K562 (cell line): Measurements from ENCODE around the gene SPHK1. TPM values are rescaled to one million over a fixed set of nuclear protein-coding genes. Genes with fewer than 3 reads are reported as not detected.

Experiments used
- BRF1 ChIP-seq: IDR thresholded peaks from 3 replicates; pipeline ENCODE4 v1.6.1; 2011; ENCODE audit warnings: borderline replicate concordance, mild to moderate bottlenecking; ENCODE audit not compliant: insufficient read length; ENCODE audit errors: extremely low read depth
- CBX8 ChIP-seq: fragments of 200-600 bp; sonication (generic); IDR thresholded peaks from 2 replicates; pipeline ENCODE4 v1.6.1; 2012; ENCODE audit warnings: borderline replicate concordance, mixed run types, low read depth, mild to moderate bottlenecking, moderate library complexity, mixed read lengths, low read length, control low read depth, inconsistent platforms; ENCODE audit not compliant: poor library complexity, severe bottlenecking; ENCODE audit errors: extremely low read depth
- CC2D1A ChIP-seq: fragments of 450-650 bp; IDR thresholded peaks from 2 replicates; pipeline ENCODE4 v1.6.1; 2017; ENCODE audit warnings: mild to moderate bottlenecking
- CTBP1 ChIP-seq: fragments of 450-650 bp; IDR thresholded peaks from 2 replicates; pipeline ENCODE4 v1.6.1; 2016; ENCODE audit warnings: borderline replicate concordance
- FOXJ3 ChIP-seq: sonication (generic); formaldehyde crosslinking; IDR thresholded peaks from 2 replicates; pipeline ENCODE4 v1.4.0; 2020; ENCODE audit warnings: mild to moderate bottlenecking, missing genetic modification reagents
- HNRNPLL ChIP-seq: fragments of 200-400 bp; formaldehyde crosslinking; IDR thresholded peaks from 2 replicates; pipeline ENCODE4 v1.6.1; 2017; ENCODE audit warnings: low read length, low read depth, mild to moderate bottlenecking; ENCODE audit not compliant: poor library complexity, severe bottlenecking
- MYNN ChIP-seq, 2 experiments: sonication (generic); formaldehyde crosslinking in 1 of 2; IDR thresholded peaks; 2 replicates each; pipeline versions ENCODE4 v1.5.0 to v1.6.1; 2016 to 2020; ENCODE audit warnings: antibody characterized with exemption in 1 of 2, missing genetic modification reagents in 1 of 2
- PML ChIP-seq: IDR thresholded peaks from 2 replicates; pipeline ENCODE4 v1.6.1; 2012; ENCODE audit warnings: low read length, inconsistent platforms
- POLR2AphosphoS5 ChIP-seq: IDR thresholded peaks from 2 replicates; pipeline ENCODE4 v1.6.1; 2011; ENCODE audit warnings: mild to moderate bottlenecking, low read depth, low read length, moderate library complexity; ENCODE audit not compliant: control insufficient read depth, insufficient read depth
- RAD21 ChIP-seq, 2 experiments: fragments of 250-450 bp in 1 of 2; fragments of 450-650 bp in 1 of 2; sonication (Bioruptor Pico) in 1 of 2; formaldehyde crosslinking in 1 of 2; IDR thresholded peaks in 1 of 2; conservative IDR thresholded peaks in 1 of 2; 2 replicates each; pipeline versions ENCODE4 v1.4.0 to v1.8.0; 2020 to 2022; ENCODE audit warnings: mild to moderate bottlenecking in 2 of 2, moderate library complexity in 1 of 2
- RCOR1 ChIP-seq, 2 experiments: IDR thresholded peaks; 2 replicates each; pipeline ENCODE4 v1.6.1; 2012; ENCODE audit warnings: low read depth in 2 of 2, low read length in 2 of 2, borderline replicate concordance in 1 of 2, improper control_type of control experiment in 1 of 2
- SOX6 ChIP-seq: fragments of 450-650 bp; IDR thresholded peaks from 2 replicates; pipeline ENCODE4 v1.6.1; 2014; ENCODE audit warnings: mild to moderate bottlenecking
- polyA plus RNA-seq, 8 experiments: library from polyadenylated mRNA; depleted of rRNA in 4 of 8; stranded (reverse) in 5 of 8; unstranded in 3 of 8; fragments of >200 nt; fragmentation: Nextera tagmentation in 2 of 8; fragmentation: Illumina TruSeq in 1 of 8; extraction: Ambion mirVana in 2 of 8; extraction: Trizol in 1 of 8; gene quantifications; 2 replicates each; pipeline versions ENCODE4 v1.2.1 to v1.2.3, GENCODE V29; 2011 to 2014; ENCODE audit warnings: inconsistent platforms in 1 of 8, missing spikeins in 1 of 8
- total RNA-seq, 7 experiments: library from RNA; depleted of rRNA in 6 of 7; stranded (reverse); fragments of >200 nt in 6 of 7; fragmentation: Illumina TruSeq in 2 of 7; extraction: Trizol in 2 of 7; gene quantifications; 2 replicates each; pipeline versions ENCODE4 v1.2.1 to v1.2.3, GENCODE V29; 2011 to 2021; ENCODE audit warnings: low replicate concordance in 1 of 7
- TF ChIP-seq, protein P1 (sequence below): fragments of 250-450 bp; sonication (Bioruptor Pico); IDR thresholded peaks from 2 replicates; pipeline ENCODE4 v1.4.0; 2020; ENCODE audit warnings: mild to moderate bottlenecking
- TF ChIP-seq, protein P2 (sequence below): sonication (generic); formaldehyde crosslinking; IDR thresholded peaks from 2 replicates; pipeline ENCODE4 v1.8.1; 2023; ENCODE audit warnings: mild to moderate bottlenecking, missing genetic modification reagents
- TF ChIP-seq, protein P3 (sequence below): fragments of 450-650 bp; formaldehyde crosslinking; IDR thresholded peaks from 2 replicates; pipeline ENCODE4 v1.4.0; 2020; ENCODE audit warnings: mild to moderate bottlenecking, moderate library complexity
- TF ChIP-seq, protein P4 (sequence below): fragments of 450-650 bp; IDR thresholded peaks from 2 replicates; pipeline ENCODE4 v1.6.1; 2016; ENCODE audit warnings: antibody characterized with exemption

SPHK1 gene
- total and polyA plus RNA-seq, 9 of the 15 experiments (the other 6 are each of a cell fraction or from before 2014, with no cell fraction given), result 0.21 to 60.3 (median 14.5) TPM

DNA sequence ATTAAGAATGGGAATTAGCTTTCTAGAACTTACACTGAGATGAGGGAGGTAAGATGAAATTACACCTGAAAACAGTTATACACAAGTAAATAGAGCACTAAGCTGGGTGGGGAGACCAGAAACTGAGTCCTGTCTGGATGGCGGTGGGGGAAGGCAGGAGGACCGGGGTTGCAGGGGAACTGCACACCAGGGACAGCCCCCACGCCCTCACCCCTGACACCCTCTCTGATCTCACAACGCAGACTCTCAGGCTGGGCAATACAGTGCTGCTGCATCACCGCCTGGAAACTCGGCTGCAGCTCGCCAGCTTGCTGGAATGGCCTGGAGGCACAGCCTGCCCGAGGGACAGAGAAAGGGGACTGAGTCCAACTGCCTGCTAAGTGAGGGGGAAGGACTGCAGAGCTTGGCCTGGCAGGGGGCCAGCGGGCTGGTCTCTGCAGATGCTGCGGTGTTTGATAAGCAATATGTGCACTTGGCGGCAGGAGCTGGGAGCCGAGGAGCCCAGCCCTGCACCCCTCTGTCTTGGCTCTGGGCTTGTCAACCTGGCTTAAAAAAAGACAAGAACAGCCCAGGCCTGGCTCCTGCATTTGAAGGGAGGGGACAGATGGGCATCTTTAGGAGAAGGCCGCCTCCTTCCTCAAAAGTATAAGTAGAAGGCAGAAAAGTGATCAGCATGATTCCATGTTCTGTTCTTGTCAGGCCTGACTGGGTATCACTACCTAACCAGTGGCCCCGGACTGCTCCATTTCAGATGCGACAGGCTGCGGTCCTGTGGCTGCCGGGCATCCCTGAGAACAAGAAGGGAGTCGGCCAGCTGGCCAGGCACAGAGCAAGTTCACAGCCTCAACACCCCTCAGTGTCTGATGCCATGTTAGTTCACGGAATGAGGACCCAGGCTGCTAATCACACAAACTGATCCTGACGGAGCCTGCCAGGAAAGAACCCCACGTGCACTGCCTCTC lies 30.2 kb downstream of the SPHK1 start (continued):
- TF ChIP-seq, protein P1, sequence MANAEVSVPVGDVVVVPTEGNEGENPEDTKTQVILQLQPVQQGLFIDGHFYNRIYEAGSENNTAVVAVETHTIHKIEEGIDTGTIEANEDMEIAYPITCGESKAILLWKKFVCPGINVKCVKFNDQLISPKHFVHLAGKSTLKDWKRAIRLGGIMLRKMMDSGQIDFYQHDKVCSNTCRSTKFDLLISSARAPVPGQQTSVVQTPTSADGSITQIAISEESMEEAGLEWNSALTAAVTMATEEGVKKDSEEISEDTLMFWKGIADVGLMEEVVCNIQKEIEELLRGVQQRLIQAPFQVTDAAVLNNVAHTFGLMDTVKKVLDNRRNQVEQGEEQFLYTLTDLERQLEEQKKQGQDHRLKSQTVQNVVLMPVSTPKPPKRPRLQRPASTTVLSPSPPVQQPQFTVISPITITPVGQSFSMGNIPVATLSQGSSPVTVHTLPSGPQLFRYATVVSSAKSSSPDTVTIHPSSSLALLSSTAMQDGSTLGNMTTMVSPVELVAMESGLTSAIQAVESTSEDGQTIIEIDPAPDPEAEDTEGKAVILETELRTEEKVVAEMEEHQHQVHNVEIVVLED (CRISPR knock-in tag), result no peak
- TF ChIP-seq, protein P2, sequence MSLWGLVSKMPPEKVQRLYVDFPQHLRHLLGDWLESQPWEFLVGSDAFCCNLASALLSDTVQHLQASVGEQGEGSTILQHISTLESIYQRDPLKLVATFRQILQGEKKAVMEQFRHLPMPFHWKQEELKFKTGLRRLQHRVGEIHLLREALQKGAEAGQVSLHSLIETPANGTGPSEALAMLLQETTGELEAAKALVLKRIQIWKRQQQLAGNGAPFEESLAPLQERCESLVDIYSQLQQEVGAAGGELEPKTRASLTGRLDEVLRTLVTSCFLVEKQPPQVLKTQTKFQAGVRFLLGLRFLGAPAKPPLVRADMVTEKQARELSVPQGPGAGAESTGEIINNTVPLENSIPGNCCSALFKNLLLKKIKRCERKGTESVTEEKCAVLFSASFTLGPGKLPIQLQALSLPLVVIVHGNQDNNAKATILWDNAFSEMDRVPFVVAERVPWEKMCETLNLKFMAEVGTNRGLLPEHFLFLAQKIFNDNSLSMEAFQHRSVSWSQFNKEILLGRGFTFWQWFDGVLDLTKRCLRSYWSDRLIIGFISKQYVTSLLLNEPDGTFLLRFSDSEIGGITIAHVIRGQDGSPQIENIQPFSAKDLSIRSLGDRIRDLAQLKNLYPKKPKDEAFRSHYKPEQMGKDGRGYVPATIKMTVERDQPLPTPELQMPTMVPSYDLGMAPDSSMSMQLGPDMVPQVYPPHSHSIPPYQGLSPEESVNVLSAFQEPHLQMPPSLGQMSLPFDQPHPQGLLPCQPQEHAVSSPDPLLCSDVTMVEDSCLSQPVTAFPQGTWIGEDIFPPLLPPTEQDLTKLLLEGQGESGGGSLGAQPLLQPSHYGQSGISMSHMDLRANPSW, result no peak
- TF ChIP-seq, protein P3, sequence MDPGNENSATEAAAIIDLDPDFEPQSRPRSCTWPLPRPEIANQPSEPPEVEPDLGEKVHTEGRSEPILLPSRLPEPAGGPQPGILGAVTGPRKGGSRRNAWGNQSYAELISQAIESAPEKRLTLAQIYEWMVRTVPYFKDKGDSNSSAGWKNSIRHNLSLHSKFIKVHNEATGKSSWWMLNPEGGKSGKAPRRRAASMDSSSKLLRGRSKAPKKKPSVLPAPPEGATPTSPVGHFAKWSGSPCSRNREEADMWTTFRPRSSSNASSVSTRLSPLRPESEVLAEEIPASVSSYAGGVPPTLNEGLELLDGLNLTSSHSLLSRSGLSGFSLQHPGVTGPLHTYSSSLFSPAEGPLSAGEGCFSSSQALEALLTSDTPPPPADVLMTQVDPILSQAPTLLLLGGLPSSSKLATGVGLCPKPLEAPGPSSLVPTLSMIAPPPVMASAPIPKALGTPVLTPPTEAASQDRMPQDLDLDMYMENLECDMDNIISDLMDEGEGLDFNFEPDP (CRISPR knock-in tag), result no peak
- TF ChIP-seq HNRNPLL (peak; percentile 55), CBX8 (no peak), PML (peak; percentile 58), CTBP1 (peak; percentile 89; the same call in 1 of the 2 replicates), SOX6 (peak; percentile 68), BRF1 (no peak), MYNN (IDR thresholded peaks at IDR 0.05) (0 out of 2 replicates have a peak, but pooled peaks have one; percentile 63), MYNN (CRISPR knock-in tag; IDR thresholded peaks at IDR 0.05) (no peak), CC2D1A (no peak), POLR2AphosphoS5 (peak; percentile 81), RAD21 (CRISPR knock-in tag; conservative IDR thresholded peaks at IDR 0.05 in 1 of 2, IDR thresholded peaks at IDR 0.05 in 1 of 2) (peak in 1 of 2 experiments; percentile 31; a peak in 2 of 4 replicates), FOXJ3 (CRISPR knock-in tag) (no peak), RCOR1 (IDR thresholded peaks at IDR 0.05; ENCODE audit: borderline replicate concordance in 1 of 2, low read depth in 2 of 2, low read length in 2 of 2) (peak; percentile 40 to 96; a peak in 3 of 4 replicates)
- TF ChIP-seq, protein P4, sequence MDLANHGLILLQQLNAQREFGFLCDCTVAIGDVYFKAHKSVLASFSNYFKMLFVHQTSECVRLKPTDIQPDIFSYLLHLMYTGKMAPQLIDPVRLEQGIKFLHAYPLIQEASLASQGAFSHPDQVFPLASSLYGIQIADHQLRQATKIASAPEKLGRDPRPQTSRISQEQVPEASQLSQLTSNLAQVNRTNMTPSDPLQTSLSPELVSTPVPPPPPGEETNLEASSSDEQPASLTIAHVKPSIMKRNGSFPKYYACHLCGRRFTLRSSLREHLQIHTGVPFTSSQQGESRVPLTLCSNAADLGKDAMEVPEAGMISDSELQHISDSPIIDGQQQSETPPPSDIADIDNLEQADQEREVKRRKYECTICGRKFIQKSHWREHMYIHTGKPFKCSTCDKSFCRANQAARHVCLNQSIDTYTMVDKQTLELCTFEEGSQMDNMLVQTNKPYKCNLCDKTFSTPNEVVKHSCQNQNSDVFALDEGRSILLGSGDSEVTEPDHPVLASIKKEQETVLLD, result no peak
